GM18907 (cell line): ENCODE results near the gene KIAA1614.
A peak's percentile ranks its signal among the peaks of the same experiment; 100 is the strongest.

Source experiments
- ATAC-seq: cut with Tn5 transposase; IDR thresholded peaks from one replicate; pipeline ENCODE4 v1.9.1; 2021; ENCODE audit warnings: mild to moderate bottlenecking, moderate library complexity; ENCODE audit not compliant: unreplicated experiment

Gene KIAA1614

GRCh38 chr1:180906511-180906910, 6.2 kb upstream of the KIAA1614 start:
- ATAC-seq, result no peak

DNA sequence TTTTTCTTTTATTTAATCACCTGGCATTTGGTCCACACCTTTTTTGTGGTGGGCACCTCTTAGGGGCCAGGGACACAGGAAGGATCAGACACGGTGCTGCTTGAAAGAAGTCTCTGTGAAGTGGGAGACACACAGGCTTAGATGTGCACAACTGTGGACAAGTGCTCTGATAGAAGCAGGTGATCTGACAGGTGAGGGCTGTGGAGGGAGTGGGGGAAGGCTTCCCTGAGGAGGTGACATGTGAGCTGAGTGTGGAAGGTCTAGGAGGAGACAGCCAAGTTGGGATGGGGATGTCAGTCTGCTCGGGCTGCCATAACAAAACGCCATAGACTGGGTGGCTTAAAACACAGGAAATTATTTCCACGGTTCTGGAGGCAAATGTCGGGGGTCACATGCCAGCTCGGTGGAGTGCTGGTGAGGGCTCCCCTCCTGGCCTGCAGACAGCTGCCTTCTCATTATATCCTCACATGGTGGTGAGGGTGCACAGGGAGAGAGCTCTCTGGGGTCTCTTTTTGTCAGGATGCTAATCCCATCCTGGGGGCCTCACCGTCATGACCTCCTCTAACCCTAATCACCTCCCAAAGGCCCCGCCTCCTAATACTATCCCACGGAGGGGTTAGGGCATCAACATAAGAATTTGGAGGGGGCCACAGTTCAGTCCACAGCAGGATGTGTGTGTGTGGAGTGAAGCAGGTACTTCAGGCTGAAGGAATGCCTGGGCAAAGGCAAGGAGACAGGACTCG, 5.2 kb upstream of the KIAA1614 start:
- no peak for ATAC-seq

- no peak for ATAC-seq
Observed at GRCh38 chr1:180908074-180908765, 4.5 kb upstream of the KIAA1614 start.

GRCh38 chr1:180909005-180909414, 3.7 kb upstream of the KIAA1614 start:
- ATAC-seq, result peak; percentile 39

DNA sequence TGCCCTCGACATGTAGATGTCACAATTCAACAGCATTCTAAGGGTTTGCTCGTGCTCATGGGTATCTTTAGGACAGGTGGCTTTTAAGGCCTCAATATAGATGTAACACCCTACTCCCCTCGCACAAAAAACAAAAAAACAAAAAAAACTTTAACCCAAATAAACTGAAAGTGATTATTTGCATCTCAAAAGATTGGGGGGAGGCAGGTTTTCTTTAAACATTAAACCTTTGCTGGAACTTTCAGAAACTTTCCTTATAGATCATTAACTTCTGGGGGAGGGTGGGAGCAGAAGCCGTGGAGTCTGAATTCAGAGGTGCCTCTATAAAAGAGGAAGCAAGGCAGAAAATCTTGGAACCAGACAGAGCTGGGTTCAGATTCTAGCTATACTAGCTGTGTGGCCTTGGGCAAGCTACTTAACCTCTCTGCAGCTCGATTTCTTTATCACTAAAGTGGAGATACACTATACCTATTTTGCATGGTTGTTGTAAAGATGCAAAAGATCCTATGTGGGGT, 3.2 kb upstream of the KIAA1614 start:
- ATAC-seq, result peak; percentile 53

GRCh38 chr1:180911640-180912191, 981 bp upstream of the KIAA1614 start:
- no peak for ATAC-seq

DNA sequence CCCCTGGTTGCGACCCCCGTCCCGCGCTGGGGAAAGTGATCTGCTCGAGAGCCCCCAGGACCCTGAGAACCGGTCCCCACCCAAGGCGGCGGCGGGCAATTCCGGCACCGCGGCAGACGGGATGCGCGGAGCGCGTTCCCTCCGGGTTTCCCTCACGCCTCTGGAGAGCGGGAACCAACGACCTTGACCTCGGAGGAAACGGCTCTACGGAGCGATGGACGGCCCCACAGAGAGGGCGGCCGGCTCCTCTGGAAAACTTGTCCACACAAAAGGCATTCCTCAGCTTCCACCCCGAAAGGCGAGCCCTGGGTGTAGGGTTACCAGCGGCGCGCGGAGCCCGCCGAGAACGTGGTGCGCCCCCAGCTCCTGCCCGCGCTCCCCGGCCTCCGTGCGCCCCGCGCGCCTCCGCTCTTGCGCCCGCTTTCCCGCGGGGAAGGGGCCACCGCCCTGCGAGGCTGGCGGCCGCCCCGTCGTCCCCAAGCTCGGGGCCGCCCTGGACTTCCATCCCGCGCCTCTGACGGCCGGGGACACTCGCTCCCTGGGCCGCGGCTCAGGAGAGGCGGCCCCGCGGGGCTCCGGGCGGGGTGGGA, 391 bp upstream of the KIAA1614 start:
- ATAC-seq, result peak; percentile 10

DNA sequence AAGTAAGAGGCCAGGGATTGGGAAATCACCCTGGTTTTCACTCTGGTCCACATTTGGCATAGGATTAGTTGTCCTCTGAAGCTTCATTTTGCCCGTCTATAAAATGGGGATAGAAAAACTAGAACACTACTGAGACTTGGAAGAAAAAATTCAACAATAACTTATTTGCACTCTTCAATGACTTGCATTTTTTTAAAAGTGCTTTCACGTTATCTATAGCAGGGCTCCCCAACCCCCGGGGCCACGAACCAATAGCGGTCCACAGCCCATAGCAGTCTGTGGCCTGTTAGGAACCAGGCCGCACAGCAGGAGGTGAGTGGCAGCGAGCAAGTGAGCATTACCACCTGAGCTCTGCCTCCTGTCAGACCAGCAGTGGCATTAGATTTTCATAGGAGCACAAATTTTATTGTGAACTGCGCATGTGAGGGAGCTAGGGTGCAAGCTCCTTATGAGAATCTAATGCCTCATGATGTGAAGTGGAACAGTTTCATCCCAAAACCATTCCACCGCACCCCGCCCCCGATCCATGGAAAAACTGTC, 2.8 kb downstream of the KIAA1614 start:
- no peak for ATAC-seq

GRCh38 chr1:180916012-180916770, 3.5 kb downstream of the KIAA1614 start:
- ATAC-seq, result no peak

GRCh38 chr1:180916771-180917170, 4.1 kb downstream of the KIAA1614 start:
- ATAC-seq, result no peak

DNA sequence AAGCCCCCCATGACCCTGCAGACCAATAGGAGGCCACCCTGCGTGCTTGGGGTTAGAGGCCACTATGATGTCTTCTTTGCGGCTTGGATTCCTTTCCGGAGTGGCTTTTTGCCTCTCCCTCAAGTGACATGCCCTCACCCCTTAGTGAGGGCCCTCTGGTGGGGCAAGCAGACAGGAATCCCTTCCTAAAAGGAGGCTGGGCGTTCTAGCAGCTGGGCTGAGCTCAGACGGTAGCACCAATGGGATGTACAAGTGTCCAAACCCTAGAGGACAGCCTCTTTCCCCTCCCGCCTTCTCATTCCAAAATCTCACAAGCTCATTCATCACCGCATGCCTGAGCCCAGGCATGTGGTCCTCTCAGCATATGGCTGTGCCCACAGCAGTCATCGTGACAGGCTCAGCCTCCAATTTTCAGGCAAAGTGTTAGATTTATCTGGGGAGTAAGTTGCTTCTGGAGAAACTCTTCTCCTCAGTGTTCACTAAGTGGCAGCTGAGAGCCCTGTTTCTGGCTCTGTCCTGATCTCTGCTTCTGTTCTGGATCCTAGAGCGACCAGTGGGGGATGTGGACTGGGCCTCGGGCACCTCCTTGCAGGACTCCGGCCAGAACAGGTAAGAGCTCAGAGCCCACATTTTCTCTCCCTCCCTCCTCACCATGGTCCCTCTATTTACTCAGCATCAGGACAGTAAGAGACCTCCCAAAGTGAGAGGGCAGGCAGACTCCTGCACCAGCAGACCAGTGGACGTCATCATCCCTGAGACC, 4.8 kb downstream of the KIAA1614 start:
- ATAC-seq, result no peak

DNA sequence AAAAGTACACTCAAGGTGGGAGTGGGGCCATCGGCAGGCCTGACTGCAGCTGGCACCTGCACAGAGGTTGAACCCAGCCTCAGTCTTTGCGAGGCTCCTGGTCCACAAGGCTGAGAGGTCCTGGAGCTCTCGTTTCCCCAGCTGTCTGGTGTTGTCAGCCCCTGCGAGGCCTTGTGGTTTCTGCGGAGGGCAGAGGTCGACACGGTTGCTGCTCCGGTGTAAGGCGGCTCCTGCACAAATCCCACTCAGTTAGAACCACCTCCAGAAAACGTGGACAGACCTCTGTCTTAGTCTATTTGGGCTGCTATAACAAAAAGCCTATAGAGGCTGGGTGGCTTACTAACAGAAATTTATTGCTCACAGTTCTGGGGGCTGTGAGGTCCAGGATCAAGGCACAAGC, 5.8 kb downstream of the KIAA1614 start:
- ATAC-seq, result no peak

DNA sequence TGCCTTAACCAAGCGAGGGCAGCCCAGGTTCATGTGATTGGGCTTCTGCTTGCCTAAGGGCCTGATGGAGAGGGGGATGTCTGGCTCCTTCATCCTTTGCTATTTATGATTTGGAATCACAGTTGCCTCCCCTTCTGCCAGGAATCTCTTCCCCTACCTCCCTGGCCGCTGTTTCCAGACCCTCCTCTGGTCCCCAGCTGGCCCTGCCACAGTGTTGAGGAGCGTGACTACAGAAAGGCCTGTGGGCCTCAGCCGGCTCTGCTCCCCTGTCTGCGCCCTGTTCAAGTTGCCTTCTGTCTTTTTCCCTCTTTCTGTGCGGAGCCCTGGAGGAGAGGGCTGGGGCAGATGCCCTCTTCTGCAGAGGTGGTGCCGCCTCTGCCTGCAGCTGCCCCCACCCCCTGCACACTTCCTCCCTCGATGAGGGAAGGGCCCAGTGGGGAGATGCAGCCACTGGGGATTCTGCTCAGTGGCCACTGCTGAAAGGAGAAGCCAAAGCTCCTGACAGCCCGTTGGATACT, 6.5 kb downstream of the KIAA1614 start:
- no peak for ATAC-seq

DNA sequence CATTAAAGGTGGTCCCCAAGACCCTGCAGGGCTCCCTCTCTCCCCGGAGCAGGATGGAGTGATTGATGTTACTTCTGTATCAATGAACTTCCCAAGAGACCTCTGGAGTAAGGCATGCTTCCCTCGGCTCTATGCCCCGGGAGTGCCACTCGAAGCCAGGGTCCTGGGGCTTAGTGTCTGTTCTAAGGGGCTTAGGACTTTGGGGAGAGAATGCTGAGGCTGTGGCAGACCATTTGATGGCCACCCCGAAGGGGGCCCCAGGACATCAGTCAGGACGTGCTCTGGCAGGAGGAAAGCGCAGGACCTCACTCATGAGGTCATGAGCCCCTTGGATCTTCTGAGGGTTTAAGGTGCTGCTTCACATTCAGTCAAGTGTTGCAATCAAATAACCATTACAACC, 7.5 kb downstream of the KIAA1614 start:
- ATAC-seq, result no peak

DNA sequence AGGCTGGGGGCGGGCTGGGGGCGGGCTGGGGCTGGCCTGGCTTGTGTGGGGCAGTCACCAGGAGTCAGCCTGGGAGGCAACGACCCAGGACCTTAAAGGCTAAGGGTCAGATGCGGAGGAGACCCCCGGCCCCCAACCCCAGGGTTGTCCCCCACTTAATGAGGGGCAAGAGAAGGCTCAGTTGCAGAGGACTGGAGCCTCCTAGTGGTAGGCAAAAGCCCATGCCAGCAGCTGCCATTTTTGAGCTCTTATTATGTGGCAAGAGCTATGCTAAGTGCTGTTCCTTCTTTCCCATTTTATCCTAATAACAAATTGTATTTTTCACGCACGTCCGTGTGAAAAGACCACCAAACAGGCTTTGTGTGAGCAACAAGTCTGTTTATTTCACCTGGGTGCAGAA, 8.0 kb downstream of the KIAA1614 start:
- no peak for ATAC-seq

DNA sequence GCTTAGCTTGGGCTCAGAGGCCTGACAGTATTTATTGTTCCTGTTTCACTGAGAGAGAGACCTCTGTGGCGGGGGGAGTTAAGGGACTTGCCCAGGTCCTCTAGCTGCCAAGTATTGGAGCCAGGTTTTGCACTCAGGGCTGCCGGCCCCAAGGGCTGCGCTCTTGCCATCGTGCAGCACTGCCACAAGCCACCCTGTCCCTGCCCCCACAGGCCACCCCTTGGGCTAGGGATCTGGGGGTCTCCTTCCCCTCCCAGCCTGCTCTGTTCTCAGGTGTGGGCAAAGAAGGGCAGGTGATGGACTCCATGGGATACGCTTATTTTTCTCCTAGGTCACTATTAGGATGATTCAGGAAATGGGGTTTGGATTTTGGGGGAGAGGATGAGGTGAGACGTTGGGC, 8.7 kb downstream of the KIAA1614 start:
- ATAC-seq, result no peak

- ATAC-seq, result no peak
Observed at GRCh38 chr1:180921891-180922630, 9.4 kb downstream of the KIAA1614 start.

DNA sequence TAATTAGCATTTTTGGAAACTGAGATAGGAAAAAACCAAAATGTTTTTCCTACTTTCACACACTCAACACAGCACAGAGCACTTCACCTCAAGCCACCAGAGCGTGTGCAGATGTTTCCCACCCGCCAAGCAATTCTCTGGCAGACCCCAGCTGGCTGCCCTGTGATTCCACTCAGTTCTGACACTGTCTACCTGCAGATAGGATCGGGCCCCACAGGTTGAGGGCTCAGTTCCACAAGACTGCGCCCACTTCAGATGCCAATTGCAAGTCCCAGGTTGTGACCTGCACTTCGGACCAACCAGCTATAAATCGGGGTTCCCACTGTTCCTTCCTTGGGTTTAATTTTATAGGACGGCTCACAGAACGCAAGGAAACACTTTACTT, 9.9 kb downstream of the KIAA1614 start:
- ATAC-seq, result no peak
